GM12864 (cell line): ENCODE data around the gene HS3ST1.

Experiments used
- DNase-seq: peaks from one replicate; pipeline ENCODE4 v3.0.0-alpha.2; 2011; ENCODE audit warnings: low read depth
- H3K4me3 ChIP-seq: 2 replicates; pipeline ENCODE4 v1.5.1; 2011; ENCODE audit warnings: mild to moderate bottlenecking, low read depth, low read length, control low read depth
- TF ChIP-seq, protein P1 (sequence below): IDR thresholded peaks from 2 replicates; pipeline ENCODE4 v1.5.1; 2011; ENCODE audit warnings: low read depth, mild to moderate bottlenecking, moderate library complexity, low read length, control low read depth, inconsistent platforms; ENCODE audit errors: missing control alignments

Gene HS3ST1

DNA sequence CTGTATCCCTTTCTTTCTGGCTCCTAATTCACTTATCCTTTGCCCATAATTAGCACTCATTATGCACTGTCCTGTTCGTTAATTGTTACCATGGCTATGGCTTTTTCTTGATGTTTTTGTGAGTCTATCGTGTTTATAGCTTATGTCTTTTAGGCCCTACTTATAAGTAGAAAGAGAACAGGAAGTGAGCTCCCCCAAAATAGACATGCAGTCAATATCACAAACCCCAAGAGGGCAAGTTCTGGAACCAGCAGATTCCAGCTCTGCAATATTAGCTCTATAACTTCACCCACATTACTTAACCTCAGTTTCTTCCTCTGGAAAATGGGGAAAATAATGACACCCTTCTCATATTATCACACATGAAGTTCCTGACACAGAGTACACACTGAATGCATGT lies 7.4 kb upstream of the HS3ST1 start:
- DNase-seq, result no peak
- TF ChIP-seq, protein P1, sequence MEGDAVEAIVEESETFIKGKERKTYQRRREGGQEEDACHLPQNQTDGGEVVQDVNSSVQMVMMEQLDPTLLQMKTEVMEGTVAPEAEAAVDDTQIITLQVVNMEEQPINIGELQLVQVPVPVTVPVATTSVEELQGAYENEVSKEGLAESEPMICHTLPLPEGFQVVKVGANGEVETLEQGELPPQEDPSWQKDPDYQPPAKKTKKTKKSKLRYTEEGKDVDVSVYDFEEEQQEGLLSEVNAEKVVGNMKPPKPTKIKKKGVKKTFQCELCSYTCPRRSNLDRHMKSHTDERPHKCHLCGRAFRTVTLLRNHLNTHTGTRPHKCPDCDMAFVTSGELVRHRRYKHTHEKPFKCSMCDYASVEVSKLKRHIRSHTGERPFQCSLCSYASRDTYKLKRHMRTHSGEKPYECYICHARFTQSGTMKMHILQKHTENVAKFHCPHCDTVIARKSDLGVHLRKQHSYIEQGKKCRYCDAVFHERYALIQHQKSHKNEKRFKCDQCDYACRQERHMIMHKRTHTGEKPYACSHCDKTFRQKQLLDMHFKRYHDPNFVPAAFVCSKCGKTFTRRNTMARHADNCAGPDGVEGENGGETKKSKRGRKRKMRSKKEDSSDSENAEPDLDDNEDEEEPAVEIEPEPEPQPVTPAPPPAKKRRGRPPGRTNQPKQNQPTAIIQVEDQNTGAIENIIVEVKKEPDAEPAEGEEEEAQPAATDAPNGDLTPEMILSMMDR, result no peak
- no peak overlapping the region for H3K4me3 ChIP-seq

DNA sequence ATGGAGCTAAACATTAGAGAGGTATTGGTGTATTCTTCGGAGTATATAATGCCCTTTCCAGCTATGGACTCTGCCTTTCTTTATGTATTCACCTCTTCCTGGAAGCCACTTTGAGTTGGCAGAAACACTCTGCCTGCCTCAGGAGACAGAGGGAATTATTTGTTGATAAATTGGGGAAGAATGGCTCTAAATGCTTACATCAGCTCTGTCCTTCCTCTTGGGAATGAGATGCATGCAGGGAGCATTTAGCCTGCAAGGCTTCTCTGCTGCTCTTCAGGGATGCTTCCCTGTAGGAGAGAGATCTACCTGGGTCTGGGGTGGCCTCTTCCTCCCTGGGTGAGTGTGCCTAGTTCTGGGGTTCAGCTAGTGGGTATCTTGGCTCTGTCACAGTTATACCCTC lies 6.9 kb upstream of the HS3ST1 start:
- H3K4me3 ChIP-seq, result no peak overlapping the region
- DNase-seq, result no peak
- TF ChIP-seq, protein P1, result no peak

DNA sequence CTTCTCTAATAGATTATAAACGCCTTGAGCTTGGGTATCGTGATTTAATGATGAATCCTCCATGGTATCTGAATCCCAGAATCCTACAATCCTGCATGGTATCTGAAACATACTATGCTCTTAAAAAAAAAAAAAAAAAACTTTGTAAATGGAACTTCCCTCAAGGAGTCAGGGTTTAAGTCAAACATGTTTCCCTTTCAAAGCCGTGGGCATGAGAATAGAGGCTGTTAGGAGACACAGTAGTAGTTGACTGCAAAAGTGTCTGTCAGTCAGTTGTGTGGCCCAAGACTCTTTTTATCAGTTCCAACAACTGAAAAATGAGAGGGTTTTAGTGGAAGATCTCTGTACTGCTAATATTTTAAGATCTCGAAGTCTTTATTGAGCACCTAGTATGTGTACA lies 2.4 kb upstream of the HS3ST1 start:
- no peak for DNase-seq
- TF ChIP-seq, protein P1, result no peak
- no peak overlapping the region for H3K4me3 ChIP-seq

DNA sequence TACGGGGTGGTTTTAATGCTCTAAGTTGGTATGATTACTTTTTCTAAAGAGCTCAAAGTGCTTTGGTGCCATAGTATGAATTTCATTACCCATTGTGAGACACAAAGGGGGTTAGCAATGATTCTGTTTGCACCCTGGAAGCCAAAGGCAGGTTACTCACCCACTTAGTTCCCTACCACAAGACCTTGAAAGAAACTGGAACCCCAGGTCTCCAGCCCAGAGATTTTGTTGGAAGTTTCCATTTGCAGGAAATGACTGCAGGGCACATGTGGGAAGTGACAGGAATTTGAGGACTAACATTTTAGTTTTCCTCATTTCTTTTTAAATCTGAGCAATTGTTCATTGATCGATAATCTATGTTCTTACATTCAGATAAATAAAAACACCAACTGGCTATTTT lies 1.8 kb upstream of the HS3ST1 start:
- no peak for DNase-seq
- TF ChIP-seq, protein P1, result no peak
- H3K4me3 ChIP-seq, result no peak overlapping the region

DNA sequence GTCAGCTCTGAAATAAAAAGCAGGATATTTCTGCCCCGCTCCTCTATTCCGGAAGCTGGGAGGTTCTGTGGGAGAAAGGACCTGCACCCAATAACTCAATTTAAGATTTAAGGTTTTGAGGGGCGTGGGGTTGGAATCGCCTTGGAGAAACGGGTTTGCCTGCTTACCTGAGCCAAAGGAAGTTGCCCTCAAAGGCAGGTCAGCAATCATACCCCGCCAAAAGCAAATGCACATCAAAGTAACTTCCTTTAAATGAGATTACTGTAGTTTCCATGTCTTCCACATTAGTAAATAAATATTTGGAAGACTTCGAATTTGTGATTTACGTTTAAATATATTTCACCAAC lies 978 bp upstream of the HS3ST1 start:
- TF ChIP-seq, protein P1, result no peak
- peak overlapping the region; percentile 70; the same call in 1 of the 2 replicates for H3K4me3 ChIP-seq
- no peak for DNase-seq

DNA sequence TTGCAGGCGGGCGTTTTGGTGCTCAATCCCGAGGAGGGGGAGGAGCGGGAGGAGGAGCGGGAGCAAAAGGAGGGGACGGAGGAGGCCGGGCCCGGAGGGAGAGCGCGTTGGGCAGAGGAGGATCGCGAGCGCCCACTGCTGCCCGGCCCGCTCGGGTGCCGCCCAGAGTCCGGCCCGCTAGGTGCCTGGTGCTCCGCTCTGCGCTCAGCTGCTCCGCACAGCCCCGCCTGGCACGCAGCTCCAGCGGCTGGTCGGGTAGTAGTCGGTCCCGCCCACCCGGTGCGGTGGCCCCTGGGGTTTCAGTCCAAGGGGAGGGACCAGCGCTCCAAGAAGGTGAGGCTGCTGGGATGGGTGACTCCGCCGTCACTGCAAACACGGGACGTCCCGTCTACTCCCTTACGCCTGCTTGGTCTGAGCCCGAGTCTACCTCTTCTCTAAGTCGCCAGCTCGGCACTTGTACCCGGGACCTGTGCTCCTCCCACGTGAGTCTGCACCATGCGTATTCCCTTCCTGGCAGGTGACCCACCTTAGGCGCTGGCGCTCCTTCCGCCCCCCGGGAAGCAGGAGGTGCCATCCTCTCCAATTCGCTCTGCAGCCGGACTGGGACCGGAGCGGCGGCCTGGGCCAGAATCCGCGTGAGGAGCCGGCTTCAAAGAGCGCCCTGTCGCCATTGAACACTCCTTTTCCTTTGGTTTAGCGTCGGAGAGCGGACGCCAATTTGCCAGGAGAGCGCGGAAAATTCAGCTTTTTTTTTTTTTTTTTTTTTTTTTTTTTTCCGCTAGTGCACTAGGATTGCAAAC lies 405 bp upstream of the HS3ST1 start:
- TF ChIP-seq, protein P1, result peak; percentile 79
- DNase-seq, result no peak
- H3K4me3 ChIP-seq, result peak overlapping the region; percentile 70

DNA sequence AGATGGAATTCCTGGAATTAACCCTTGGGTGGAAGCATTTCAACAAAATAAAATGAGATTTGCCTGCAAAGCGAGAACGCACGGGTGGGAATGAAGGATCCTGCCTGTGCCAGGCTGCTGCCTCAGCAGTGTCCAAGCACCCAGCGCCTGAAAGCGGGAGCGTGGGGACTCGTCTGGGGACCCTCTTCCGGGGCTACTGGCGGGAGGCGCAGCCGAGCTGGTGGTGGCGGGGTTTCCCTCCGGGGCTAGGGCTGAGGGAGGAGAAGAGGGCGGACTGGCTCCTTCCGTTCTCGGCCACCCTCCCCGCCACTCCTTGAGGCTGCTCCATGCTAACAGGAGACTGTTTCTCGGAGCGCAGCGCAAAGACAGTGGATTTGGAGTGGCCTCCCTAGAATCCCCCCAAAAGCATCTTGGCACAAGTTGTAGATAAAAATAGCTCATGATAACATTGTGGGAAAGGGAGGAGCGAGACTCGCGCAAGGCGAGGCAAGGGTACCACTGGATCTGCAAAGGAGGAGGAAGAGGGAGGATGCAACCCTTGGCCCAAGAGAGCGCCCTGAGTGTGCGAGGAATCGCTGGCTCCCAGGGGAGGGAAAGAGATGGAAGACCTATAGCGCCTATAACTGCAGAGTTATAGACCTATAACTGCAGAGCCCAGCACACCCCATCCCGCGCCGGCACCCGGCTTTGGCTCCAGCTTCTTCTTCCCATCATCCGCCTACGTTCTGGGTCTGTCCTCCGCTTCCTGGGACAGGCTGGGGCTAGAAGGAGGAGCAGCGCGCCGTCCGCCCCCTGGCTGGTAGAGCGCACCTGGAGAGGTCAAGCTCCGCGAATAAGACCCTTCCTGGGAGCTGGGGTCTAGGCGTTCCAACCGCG lies 1.3 kb downstream of the HS3ST1 start:
- H3K4me3 ChIP-seq, result no peak overlapping the region; the same call in 1 of the 2 replicates
- no peak for DNase-seq
- TF ChIP-seq, protein P1, result no peak
